HepG2 (cell line): ENCODE data around the gene FLVCR1. TPM values are rescaled to one million over a fixed set of nuclear protein-coding genes. Genes with fewer than 3 reads are reported as not detected.

ENCODE experiments used
- ATF7 ChIP-seq, 2 experiments: fragments of 450-650 bp in 1 of 2; sonication (generic) in 1 of 2; formaldehyde crosslinking in 1 of 2; IDR thresholded peaks; 2 replicates each; pipeline versions ENCODE4 v1.4.0 to v1.6.1; 2016 to 2020; ENCODE audit warnings: antibody characterized with exemption in 1 of 2, mild to moderate bottlenecking in 1 of 2, missing genetic modification reagents in 1 of 2
- ETV5 ChIP-seq: IDR thresholded peaks from 2 replicates; pipeline ENCODE4 v1.6.1; 2018; ENCODE audit warnings: missing biosample characterization, missing genetic modification reagents, inconsistent platforms, borderline replicate concordance
- HDAC1 ChIP-seq: sonication (generic); formaldehyde crosslinking; IDR thresholded peaks from 2 replicates; pipeline ENCODE4 v1.5.1; 2020; ENCODE audit warnings: mild to moderate bottlenecking, missing genetic modification reagents
- HMG20A ChIP-seq: IDR thresholded peaks from 2 replicates; pipeline ENCODE4 v1.6.1; 2016; ENCODE audit warnings: borderline replicate concordance
- HNRNPLL ChIP-seq: fragments of 200-400 bp; formaldehyde crosslinking; IDR thresholded peaks from 2 replicates; pipeline ENCODE4 v1.6.1; 2017; ENCODE audit warnings: mild to moderate bottlenecking, low read depth, low read length; ENCODE audit not compliant: poor library complexity, severe bottlenecking
- ISX ChIP-seq: sonication (generic); formaldehyde crosslinking; conservative IDR thresholded peaks from 2 replicates; pipeline ENCODE4 v1.5.0; 2020; ENCODE audit warnings: missing genetic modification reagents
- KAT8 ChIP-seq: IDR thresholded peaks from 2 replicates; pipeline ENCODE4 v1.6.1; 2016; ENCODE audit warnings: missing genetic modification reagents, missing compliant biosample characterization
- POLR2AphosphoS5 ChIP-seq: IDR thresholded peaks from 2 replicates; pipeline ENCODE4 v1.6.1; 2012; ENCODE audit warnings: low read depth, low read length
- RBFOX2 ChIP-seq: fragments of 200-400 bp; formaldehyde crosslinking; IDR thresholded peaks from 2 replicates; pipeline ENCODE4 v1.6.1; 2017; ENCODE audit warnings: low read depth, mild to moderate bottlenecking, low read length
- RXRA ChIP-seq: sonication (generic); formaldehyde crosslinking; IDR thresholded peaks from 2 replicates; pipeline ENCODE4 v1.5.1; 2020; ENCODE audit warnings: missing genetic modification reagents
- ZFY ChIP-seq: sonication (generic); formaldehyde crosslinking; IDR thresholded peaks from 2 replicates; pipeline ENCODE4 v1.4.0; 2020; ENCODE audit warnings: missing genetic modification reagents
- ZNF101 ChIP-seq: sonication (generic); formaldehyde crosslinking; IDR thresholded peaks from 2 replicates; pipeline ENCODE4 v1.4.0; 2020; ENCODE audit warnings: mild to moderate bottlenecking, low read depth, missing genetic modification reagents, borderline replicate concordance
- ZNF136 ChIP-seq: sonication (generic); formaldehyde crosslinking; IDR thresholded peaks from 2 replicates; pipeline ENCODE4 v1.8.1; 2022; ENCODE audit warnings: low read depth, mild to moderate bottlenecking, moderate library complexity, missing genetic modification reagents
- ZNF207 ChIP-seq: fragments of 450-650 bp; IDR thresholded peaks from 2 replicates; pipeline ENCODE4 v1.6.1; 2016; ENCODE audit warnings: antibody characterized with exemption, borderline replicate concordance
- ZNF501 ChIP-seq: sonication (generic); formaldehyde crosslinking; IDR thresholded peaks from 2 replicates; pipeline ENCODE4 v1.5.1; 2020; ENCODE audit warnings: mild to moderate bottlenecking, moderate library complexity, missing genetic modification reagents
- ZNF660 ChIP-seq: sonication (generic); formaldehyde crosslinking; IDR thresholded peaks from 2 replicates; pipeline ENCODE4 v1.5.1; 2020; ENCODE audit warnings: mild to moderate bottlenecking, low read depth, missing genetic modification reagents, borderline replicate concordance
- ZNF816 ChIP-seq: sonication (generic); formaldehyde crosslinking; IDR thresholded peaks from 2 replicates; pipeline ENCODE4 v1.8.0; 2022; ENCODE audit warnings: missing genetic modification reagents, mild to moderate bottlenecking, borderline replicate concordance
- polyA plus RNA-seq, 8 experiments: library from polyadenylated mRNA; depleted of rRNA in 3 of 8; stranded (reverse) in 7 of 8; unstranded in 1 of 8; fragments of >200 nt; fragmentation: Illumina TruSeq in 4 of 8; extraction: Trizol in 4 of 8; gene quantifications; 2 replicates each; pipeline versions ENCODE4 v1.2.1 to v1.2.3, GENCODE V29; 2011 to 2016; ENCODE audit warnings: low read depth in 4 of 8, missing spikeins in 1 of 8, mixed read lengths in 1 of 8; ENCODE audit not compliant: insufficient read depth in 1 of 8
- total RNA-seq, 5 experiments: library from RNA; depleted of rRNA; stranded (reverse); fragments of >200 nt; fragmentation: Illumina TruSeq; extraction: Trizol; gene quantifications; 2 replicates each; pipeline ENCODE4 v1.2.3, GENCODE V29; 2016; ENCODE audit warnings: low read depth in 1 of 5
- TF ChIP-seq, protein P1 (sequence below): sonication (generic); formaldehyde crosslinking; IDR thresholded peaks from 2 replicates; pipeline ENCODE4 v1.4.0; 2020; ENCODE audit warnings: missing genetic modification reagents, borderline replicate concordance
- TF ChIP-seq, protein P2 (sequence below): sonication (generic); formaldehyde crosslinking; IDR thresholded peaks from 2 replicates; pipeline ENCODE4 v1.8.1; 2023; ENCODE audit warnings: mild to moderate bottlenecking, missing genetic modification reagents, borderline replicate concordance
- TF ChIP-seq, protein P3 (sequence below): sonication (generic); formaldehyde crosslinking; IDR thresholded peaks from 2 replicates; pipeline ENCODE4 v1.8.1; 2023; ENCODE audit warnings: missing genetic modification reagents, mild to moderate bottlenecking, borderline replicate concordance
- TF ChIP-seq, protein P4 (sequence below): sonication (generic); formaldehyde crosslinking; IDR thresholded peaks from 2 replicates; pipeline ENCODE4 v1.4.0; 2020; ENCODE audit warnings: mild to moderate bottlenecking, missing genetic modification reagents
- TF ChIP-seq, protein P5 (sequence below): sonication (generic); formaldehyde crosslinking; conservative IDR thresholded peaks from 2 replicates; pipeline ENCODE4 v1.4.0; 2020; ENCODE audit warnings: missing genetic modification reagents

The FLVCR1 gene
- total and polyA plus RNA-seq, 2 of the 13 experiments (the other 11 are each of a cell fraction or from before 2014, with no cell fraction given), result 14.8 to 39.8 TPM

DNA sequence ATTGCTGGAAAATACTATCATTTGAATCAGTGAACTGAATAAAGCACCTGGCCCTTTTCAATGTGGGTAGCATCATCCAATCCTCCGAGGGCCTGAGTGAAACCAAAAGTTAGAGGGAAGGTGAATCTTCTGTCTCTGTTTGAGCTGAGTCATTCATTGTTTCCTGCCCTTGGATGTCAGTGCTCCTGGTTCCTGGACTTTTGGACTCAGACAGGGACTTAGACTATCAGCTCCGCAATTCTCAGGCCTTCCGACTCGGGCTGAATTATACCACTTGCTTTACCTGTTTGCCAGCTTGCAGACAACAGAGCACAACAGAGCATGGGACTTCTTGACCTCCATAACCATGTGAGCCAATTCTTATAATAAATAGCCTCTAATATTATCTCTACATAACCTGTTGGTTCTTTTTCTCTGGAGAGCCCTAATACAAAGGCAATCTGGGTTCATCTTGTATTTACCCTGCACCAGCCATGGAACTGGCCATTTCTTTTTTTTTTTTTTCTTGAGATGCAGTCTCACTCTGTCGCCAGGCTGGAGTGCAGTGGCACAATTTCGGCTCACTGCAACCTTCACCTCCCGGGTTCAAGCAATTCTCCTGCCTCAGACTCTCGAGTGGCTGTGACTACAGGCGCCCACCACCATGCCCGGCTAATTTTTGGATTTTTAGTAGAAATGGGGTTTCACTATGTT is 73.1 kb downstream of the FLVCR1 start (continued):
- peak; percentile 45; the same call in 1 of the 2 replicates for TF ChIP-seq ZFY (CRISPR knock-in tag)
- TF ChIP-seq, protein P1, sequence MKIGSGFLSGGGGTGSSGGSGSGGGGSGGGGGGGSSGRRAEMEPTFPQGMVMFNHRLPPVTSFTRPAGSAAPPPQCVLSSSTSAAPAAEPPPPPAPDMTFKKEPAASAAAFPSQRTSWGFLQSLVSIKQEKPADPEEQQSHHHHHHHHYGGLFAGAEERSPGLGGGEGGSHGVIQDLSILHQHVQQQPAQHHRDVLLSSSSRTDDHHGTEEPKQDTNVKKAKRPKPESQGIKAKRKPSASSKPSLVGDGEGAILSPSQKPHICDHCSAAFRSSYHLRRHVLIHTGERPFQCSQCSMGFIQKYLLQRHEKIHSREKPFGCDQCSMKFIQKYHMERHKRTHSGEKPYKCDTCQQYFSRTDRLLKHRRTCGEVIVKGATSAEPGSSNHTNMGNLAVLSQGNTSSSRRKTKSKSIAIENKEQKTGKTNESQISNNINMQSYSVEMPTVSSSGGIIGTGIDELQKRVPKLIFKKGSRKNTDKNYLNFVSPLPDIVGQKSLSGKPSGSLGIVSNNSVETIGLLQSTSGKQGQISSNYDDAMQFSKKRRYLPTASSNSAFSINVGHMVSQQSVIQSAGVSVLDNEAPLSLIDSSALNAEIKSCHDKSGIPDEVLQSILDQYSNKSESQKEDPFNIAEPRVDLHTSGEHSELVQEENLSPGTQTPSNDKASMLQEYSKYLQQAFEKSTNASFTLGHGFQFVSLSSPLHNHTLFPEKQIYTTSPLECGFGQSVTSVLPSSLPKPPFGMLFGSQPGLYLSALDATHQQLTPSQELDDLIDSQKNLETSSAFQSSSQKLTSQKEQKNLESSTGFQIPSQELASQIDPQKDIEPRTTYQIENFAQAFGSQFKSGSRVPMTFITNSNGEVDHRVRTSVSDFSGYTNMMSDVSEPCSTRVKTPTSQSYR (CRISPR knock-in tag), result no peak
- no peak for TF ChIP-seq POLR2AphosphoS5
- no peak; the same call in 1 of the 2 replicates for TF ChIP-seq RXRA (CRISPR knock-in tag)
- no peak for TF ChIP-seq ZNF207
- TF ChIP-seq ZNF501, result no peak
- no peak for TF ChIP-seq HNRNPLL
- TF ChIP-seq ZNF816, result no peak
- TF ChIP-seq ETV5, result peak; percentile 75; the same call in 1 of the 2 replicates
- peak; percentile 41; the same call in 1 of the 2 replicates for TF ChIP-seq HDAC1 (CRISPR knock-in tag)
- no peak for TF ChIP-seq ZNF101 (CRISPR knock-in tag)
- TF ChIP-seq, protein P2, sequence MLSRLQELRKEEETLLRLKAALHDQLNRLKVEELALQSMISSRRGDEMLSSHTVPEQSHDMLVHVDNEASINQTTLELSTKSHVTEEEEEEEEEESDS (CRISPR knock-in tag), result no peak
- TF ChIP-seq ISX (CRISPR knock-in tag), result no peak
- TF ChIP-seq ATF7 (IDR thresholded peaks at IDR 0.05), result no peak
- no peak for TF ChIP-seq ATF7 (CRISPR knock-in tag; IDR thresholded peaks at IDR 0.05)
- TF ChIP-seq RBFOX2, result no peak
- TF ChIP-seq ZNF136, result no peak
- TF ChIP-seq, protein P3, sequence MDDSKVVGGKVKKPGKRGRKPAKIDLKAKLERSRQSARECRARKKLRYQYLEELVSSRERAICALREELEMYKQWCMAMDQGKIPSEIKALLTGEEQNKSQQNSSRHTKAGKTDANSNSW (CRISPR knock-in tag), result no peak
- TF ChIP-seq ZNF660 (CRISPR knock-in tag), result no peak
- TF ChIP-seq, protein P4, sequence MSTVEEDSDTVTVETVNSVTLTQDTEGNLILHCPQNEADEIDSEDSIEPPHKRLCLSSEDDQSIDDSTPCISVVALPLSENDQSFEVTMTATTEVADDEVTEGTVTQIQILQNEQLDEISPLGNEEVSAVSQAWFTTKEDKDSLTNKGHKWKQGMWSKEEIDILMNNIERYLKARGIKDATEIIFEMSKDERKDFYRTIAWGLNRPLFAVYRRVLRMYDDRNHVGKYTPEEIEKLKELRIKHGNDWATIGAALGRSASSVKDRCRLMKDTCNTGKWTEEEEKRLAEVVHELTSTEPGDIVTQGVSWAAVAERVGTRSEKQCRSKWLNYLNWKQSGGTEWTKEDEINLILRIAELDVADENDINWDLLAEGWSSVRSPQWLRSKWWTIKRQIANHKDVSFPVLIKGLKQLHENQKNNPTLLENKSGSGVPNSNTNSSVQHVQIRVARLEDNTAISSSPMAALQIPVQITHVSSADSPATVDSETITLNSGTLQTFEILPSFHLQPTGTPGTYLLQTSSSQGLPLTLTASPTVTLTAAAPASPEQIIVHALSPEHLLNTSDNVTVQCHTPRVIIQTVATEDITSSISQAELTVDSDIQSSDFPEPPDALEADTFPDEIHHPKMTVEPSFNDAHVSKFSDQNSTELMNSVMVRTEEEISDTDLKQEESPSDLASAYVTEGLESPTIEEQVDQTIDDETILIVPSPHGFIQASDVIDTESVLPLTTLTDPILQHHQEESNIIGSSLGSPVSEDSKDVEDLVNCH (CRISPR knock-in tag), result no peak
- peak; percentile 40; the same call in 1 of the 2 replicates for TF ChIP-seq KAT8
- TF ChIP-seq HMG20A (CRISPR knock-in tag), result peak; percentile 62; the same call in 1 of the 2 replicates
- TF ChIP-seq, protein P5, sequence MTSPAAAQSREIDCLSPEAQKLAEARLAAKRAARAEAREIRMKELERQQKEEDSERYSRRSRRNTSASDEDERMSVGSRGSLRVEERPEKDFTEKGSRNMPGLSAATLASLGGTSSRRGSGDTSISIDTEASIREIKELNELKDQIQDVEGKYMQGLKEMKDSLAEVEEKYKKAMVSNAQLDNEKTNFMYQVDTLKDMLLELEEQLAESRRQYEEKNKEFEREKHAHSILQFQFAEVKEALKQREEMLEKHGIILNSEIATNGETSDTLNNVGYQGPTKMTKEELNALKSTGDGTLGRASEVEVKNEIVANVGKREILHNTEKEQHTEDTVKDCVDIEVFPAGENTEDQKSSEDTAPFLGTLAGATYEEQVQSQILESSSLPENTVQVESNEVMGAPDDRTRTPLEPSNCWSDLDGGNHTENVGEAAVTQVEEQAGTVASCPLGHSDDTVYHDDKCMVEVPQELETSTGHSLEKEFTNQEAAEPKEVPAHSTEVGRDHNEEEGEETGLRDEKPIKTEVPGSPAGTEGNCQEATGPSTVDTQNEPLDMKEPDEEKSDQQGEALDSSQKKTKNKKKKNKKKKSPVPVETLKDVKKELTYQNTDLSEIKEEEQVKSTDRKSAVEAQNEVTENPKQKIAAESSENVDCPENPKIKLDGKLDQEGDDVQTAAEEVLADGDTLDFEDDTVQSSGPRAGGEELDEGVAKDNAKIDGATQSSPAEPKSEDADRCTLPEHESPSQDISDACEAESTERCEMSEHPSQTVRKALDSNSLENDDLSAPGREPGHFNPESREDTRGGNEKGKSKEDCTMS, result no peak
